Choroid plexus epithelial cell (primary cell): ENCODE measurements around the gene DUSP5.
A peak's percentile ranks its signal among the peaks of the same experiment; 100 is the strongest.

ENCODE experiments used
- DNase-seq: peaks from one replicate; pipeline ENCODE4 v3.0.0-alpha.2; 2010; ENCODE audit warnings: low read depth
- H3K4me3 ChIP-seq: 2 replicates; pipeline ENCODE4 v1.5.1; 2011; ENCODE audit warnings: low read depth, mild to moderate bottlenecking, control low read depth, low read length, moderate library complexity
- TF ChIP-seq, protein P1 (sequence below): conservative IDR thresholded peaks from 2 replicates; pipeline ENCODE4 v1.5.1; 2011; ENCODE audit warnings: low read depth, mild to moderate bottlenecking, control low read depth, inconsistent platforms, low read length, moderate library complexity

The DUSP5 gene

DNA sequence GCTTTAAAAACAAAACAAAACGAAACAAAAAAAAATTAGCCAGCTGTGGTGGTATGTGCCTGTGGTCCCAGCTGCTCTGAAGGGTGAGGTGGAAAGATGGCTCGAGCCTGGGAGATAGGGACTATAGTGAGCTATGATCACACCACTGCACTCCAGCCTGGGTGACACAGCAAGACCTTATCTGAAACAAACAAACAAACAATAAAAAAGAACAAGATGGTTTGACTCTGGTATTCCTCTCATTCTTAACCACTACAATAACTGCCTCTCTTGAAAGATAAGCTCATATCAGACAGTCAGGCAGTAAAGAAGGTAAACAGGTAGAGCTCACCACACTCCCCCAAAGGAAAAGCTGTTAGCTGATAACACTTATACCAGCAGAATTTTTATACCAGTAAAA, 14.1 kb upstream of the DUSP5 start:
- DNase-seq: no peak
- TF ChIP-seq, protein P1, sequence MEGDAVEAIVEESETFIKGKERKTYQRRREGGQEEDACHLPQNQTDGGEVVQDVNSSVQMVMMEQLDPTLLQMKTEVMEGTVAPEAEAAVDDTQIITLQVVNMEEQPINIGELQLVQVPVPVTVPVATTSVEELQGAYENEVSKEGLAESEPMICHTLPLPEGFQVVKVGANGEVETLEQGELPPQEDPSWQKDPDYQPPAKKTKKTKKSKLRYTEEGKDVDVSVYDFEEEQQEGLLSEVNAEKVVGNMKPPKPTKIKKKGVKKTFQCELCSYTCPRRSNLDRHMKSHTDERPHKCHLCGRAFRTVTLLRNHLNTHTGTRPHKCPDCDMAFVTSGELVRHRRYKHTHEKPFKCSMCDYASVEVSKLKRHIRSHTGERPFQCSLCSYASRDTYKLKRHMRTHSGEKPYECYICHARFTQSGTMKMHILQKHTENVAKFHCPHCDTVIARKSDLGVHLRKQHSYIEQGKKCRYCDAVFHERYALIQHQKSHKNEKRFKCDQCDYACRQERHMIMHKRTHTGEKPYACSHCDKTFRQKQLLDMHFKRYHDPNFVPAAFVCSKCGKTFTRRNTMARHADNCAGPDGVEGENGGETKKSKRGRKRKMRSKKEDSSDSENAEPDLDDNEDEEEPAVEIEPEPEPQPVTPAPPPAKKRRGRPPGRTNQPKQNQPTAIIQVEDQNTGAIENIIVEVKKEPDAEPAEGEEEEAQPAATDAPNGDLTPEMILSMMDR: no peak
- H3K4me3 ChIP-seq: no peak overlapping the region

DNA sequence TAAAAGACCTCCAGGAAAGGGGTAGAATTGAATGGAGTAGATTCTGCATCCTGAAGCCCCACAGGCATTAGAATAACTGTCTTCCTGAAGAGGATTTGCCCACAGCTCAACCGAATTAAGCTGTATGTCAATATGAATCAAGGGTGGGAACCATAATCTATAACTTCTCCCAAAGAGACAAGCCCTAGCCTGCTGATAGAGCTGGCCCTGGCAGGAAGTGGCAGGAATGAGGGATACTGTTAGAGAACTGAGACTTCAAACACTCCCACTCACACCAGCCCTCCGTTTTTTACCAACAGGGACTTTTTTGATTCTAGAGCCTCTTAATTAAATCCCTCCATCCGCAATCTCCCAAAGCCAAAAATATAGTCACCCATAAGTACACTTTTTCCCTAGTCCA, 12.2 kb upstream of the DUSP5 start:
- no peak for DNase-seq
- TF ChIP-seq, protein P1: no peak
- H3K4me3 ChIP-seq: no peak overlapping the region

GRCh38 chr10:110486680-110487410, 10.9 kb upstream of the DUSP5 start:
- no peak for DNase-seq
- H3K4me3 ChIP-seq: no peak overlapping the region
- TF ChIP-seq, protein P1: no peak

GRCh38 chr10:110487411-110488331, 10.0 kb upstream of the DUSP5 start:
- H3K4me3 ChIP-seq: no peak overlapping the region
- TF ChIP-seq, protein P1: no peak
- peak; percentile 56 for DNase-seq

DNA sequence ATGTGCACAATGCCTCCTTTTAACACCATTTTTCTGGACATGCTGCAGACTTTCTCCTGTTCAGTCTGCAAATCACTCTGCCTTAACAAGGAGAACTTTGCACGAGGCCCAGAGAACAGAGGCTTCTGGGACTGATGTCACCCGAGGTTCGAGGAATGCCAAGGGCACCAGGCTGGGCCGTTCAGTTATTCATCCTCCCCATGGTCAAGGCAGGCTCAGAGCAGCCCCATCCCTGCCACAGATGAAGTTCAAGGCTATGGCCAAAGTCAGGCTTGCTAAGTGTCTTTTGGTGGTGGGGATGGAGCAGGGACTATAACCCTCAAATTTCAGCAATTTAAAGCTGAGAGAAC, 9.4 kb upstream of the DUSP5 start:
- DNase-seq: no peak
- H3K4me3 ChIP-seq: no peak overlapping the region
- TF ChIP-seq, protein P1: no peak

DNA sequence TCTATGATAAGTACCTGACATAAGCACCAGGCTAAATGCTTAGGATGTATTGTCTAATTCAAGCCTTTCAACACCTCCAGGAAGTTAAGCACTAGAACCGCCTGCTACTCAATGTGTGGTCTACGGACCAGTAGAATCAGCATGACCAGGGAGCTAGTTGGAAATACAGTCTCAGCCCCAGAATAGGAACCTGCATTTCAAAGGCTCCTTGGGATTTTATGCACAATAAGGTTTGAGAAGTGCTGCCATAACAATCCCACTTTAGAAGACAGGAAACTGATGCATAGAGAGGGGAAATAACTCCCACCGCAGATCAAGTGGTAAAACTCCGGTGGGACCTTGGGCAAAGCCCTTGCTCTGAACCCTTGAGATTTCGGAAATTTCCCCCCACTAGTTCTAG, 8.8 kb upstream of the DUSP5 start:
- H3K4me3 ChIP-seq: no peak overlapping the region
- TF ChIP-seq, protein P1: no peak
- no peak for DNase-seq

- DNase-seq: no peak
- TF ChIP-seq, protein P1: no peak
- no peak overlapping the region for H3K4me3 ChIP-seq
Observed at GRCh38 chr10:110490640-110491039, 7.1 kb upstream of the DUSP5 start.
